ENCODE measurements around the gene PLIN1. TPM values are rescaled to one million over a fixed set of nuclear protein-coding genes. Genes with fewer than 3 reads are reported as not detected.

Gene PLIN1
- total RNA-seq, 6 experiments from 2014 or later, result 2.5 to 28.8 (median 18.6) TPM

GRCh38 chr15:89649013-89649625 is 30.0 kb downstream of the PLIN1 start:
- intact Hi-C loops (cut with DNase I), result no loop called here
- no peak overlapping the region for H3K27ac ChIP-seq
- H3K27me3 ChIP-seq, result no peaks in the 10 kb centered on the region
- DNase-seq, result no peak
- no peak overlapping the region for H3K4me3 ChIP-seq
- no CpG with 5 or more reads among the region's 37 CpGs for WGBS (ENCODE audit: insufficient coverage, low coverage, low lambda C conversion rate, missing lambda C conversion rate)
- no peaks in the 10 kb centered on the region for H3K36me3 ChIP-seq
- TF ChIP-seq CTCF (IDR thresholded peaks at IDR 0.05) (no peak), POLR2A (IDR thresholded peaks at IDR 0.05) (no peak)
- ATAC-seq, result no peak
- H3K4me1 ChIP-seq, result no peaks in the 10 kb centered on the region
- no peaks in the 10 kb centered on the region for H3K9me3 ChIP-seq

GRCh38 chr15:89648106-89649012 is 30.8 kb downstream of the PLIN1 start:
- H3K36me3 ChIP-seq, result no peaks in the 10 kb centered on the region
- no peak overlapping the region for H3K4me3 ChIP-seq
- H3K9me3 ChIP-seq, result no peaks in the 10 kb centered on the region
- no peaks in the 10 kb centered on the region for H3K4me1 ChIP-seq
- intact Hi-C loops (cut with DNase I), result no loop called here
- no peak overlapping the region for H3K27ac ChIP-seq
- ATAC-seq (no peak), DNase-seq (no peak)
- H3K27me3 ChIP-seq, result no peaks in the 10 kb centered on the region
- WGBS (ENCODE audit: insufficient coverage, low coverage, low lambda C conversion rate, missing lambda C conversion rate), result 81% methylated on average over 20 of the region's 102 CpGs
- TF ChIP-seq POLR2A (IDR thresholded peaks at IDR 0.05), result no peak
- TF ChIP-seq CTCF (IDR thresholded peaks at IDR 0.05), result no peak

GRCh38 chr15:89647191-89647851 is 31.8 kb downstream of the PLIN1 start:
- peak; percentile 78 to 84 (median 80) for DNase-seq
- Histone ChIP-seq H3K27ac (no peak overlapping the region), H3K4me3 (no peak overlapping the region), H3K27me3 (no peaks in the 10 kb centered on the region), H3K36me3 (no peaks in the 10 kb centered on the region), H3K9me3 (no peaks in the 10 kb centered on the region), H3K4me1 (peaks cover 0 to 1% (median 0%) of the 10 kb centered on the region in 4 donors)
- intact Hi-C loops (cut with DNase I), result no loop called here
- 45% methylated on average over 25 of the region's 25 CpGs for WGBS (ENCODE audit: insufficient coverage, low coverage, low lambda C conversion rate, missing lambda C conversion rate)
- peak; percentile 78 to 90 (median 86) for TF ChIP-seq CTCF (IDR thresholded peaks at IDR 0.05)
- no peak for TF ChIP-seq POLR2A (IDR thresholded peaks at IDR 0.05)
- ATAC-seq, result peak; percentile 82 to 93 (median 92)

GRCh38 chr15:89646416-89647141 is 32.6 kb downstream of the PLIN1 start:
- intact Hi-C loops (cut with DNase I), result no loop called here

More at GRCh38 chr15:89646416-89647141, 32.6 kb downstream of the PLIN1 start:
- DNase-seq (no peak), ATAC-seq (peak in 1 of 4 donors; percentile 23)
- H3K4me1 ChIP-seq, result peaks cover 0 to 5% (median 0%) of the 10 kb centered on the region in 4 donors
- TF ChIP-seq POLR2A (IDR thresholded peaks at IDR 0.05) (no peak), CTCF (IDR thresholded peaks at IDR 0.05) (no peak)
- no peaks in the 10 kb centered on the region for H3K9me3 ChIP-seq
- no peak overlapping the region for H3K27ac ChIP-seq
- 58% methylated on average over 3 of the region's 22 CpGs for WGBS (ENCODE audit: insufficient coverage, low coverage, low lambda C conversion rate, missing lambda C conversion rate)
- no peak overlapping the region for H3K4me3 ChIP-seq
- H3K36me3 ChIP-seq, result no peaks in the 10 kb centered on the region
- no peaks in the 10 kb centered on the region for H3K27me3 ChIP-seq
